ENCODE data around the gene FOXP4.
A peak's percentile ranks its signal among the peaks of the same experiment; 100 is the strongest.

The FOXP4 gene

GRCh38 chr6:41522780-41523548 is 23.2 kb upstream of the FOXP4 start:
- DNase-seq, result no peak

- DNase-seq, result no peak
These were observed 22.1 kb upstream of the FOXP4 start for GRCh38 chr6:41523915-41524633.

DNA sequence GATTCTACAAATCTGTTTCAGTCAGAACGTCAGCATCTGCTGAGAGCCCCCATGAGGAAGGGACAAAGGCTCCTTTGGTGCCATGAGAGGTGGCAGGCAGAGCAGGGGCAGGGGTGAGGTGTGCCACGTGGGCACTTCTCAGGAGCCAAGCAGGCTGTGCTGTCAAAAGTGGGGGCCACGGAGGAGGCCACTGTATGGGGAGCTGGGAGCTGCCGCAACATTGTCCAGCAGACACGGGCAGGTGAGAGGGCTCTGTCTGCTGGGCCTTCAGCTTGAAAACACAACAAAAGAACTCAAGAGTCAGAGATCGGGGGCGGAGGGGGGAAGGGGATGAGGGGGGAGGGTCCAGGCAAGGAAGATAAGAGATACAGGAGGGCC is 21.6 kb upstream of the FOXP4 start:
- no peak for DNase-seq

- DNase-seq, result no peak
These were observed 18.3 kb upstream of the FOXP4 start for GRCh38 chr6:41527721-41528408.

DNA sequence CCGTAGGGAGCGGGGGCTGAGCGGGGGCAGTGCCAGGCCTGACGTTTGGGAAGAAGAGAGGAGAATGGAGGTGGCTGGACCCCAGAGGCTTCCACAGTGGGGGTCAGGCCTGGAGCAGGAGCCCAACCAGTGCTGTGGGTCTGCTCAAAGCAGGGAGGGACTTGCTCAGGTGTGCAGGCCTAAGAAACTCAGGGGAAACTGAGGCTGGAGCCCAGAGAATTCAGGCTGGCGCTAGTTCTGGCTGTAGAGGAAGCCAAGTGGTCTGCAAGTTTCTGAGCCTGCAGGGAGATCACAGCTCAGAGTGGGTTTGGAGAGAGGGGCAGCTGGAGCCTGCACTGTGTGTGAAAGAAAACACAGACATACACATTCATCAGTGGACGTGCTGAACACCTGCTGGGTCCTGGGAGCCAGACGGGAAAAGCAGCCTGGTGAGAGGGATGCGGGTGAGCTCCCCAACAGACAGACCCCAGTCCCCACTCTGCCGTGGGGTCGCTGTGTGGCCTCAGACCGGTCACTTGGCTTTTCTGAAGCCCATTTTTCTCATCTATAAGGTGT is 17.7 kb upstream of the FOXP4 start:
- no peak for DNase-seq

DNA sequence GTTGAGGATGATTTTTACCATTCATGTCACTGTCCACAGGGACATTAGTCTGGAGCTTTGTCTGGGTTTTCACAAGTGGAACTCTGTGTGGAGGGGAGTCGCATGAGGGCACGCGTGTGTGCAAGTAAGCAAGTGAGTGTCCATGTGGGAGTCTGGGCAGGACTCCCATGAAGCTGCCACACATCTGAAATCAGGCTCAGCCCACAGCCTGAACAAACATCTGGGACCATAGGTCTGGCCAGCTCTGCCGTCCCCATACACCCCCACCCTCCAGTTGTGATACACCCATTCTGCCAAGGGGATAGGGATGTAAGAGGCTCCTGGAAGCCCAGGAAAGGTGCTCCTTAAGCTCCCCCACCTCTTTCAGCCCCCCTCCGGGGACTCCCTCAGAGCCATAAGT is 17.1 kb upstream of the FOXP4 start:
- no peak for DNase-seq

- DNase-seq, result no peak
These were observed 16.2 kb upstream of the FOXP4 start for GRCh38 chr6:41529970-41530369.

- no peak for DNase-seq
These were observed 15.7 kb upstream of the FOXP4 start for GRCh38 chr6:41530476-41530875.

- no peak for DNase-seq
These were observed 15.2 kb upstream of the FOXP4 start for GRCh38 chr6:41531016-41531415.

DNA sequence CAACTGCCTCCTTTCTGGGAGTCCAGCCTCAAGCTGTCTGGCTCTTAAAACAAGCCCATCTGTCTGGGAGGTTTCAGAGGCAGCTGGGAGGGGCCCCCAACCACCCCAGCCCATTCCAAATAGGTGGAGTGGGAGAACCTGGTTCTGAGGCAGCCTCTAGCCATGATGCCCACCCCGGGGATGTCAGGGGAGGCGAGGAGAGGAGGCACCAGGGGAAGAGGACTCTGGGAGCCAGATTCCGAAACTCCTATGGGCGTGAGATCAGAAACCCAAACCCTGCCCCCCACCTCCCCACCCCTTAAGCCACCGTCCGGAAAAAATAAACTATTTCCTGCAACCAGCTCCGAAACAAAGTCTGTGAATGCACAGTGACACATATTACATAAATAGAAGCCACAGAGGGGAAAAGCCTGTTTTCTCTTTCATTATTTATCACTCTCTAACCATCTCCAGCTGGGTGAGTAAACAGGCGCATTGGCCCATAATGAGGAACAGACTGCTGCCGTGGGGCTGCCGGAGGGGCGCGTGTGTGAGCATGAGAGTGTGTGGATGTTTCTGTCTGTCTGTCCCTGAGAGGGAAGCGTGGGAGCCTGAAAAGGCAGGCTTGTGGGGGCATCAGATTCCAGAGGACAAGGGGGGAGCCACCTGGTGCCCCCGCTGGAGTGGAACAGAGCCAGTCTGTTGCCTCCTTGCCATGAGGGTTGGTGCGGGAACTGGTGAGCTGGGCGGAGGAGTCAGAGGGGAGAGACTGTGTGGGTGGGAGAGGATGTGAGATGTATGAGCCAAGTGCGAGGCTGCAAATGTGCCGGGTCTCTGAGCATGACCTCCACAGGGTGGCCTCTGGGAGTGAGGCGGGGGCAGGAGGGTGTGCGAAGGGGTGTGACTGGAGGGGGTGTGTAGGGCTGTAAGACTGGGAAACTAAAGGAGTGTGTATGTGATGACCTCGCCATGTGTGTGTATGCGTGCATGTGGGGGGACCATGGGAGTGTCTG is 14.3 kb upstream of the FOXP4 start:
- DNase-seq, result peak; percentile 91

- no peak for DNase-seq
These were observed 10.4 kb upstream of the FOXP4 start for GRCh38 chr6:41535766-41536165.

- DNase-seq, result no peak
These were observed 9.1 kb upstream of the FOXP4 start for GRCh38 chr6:41536795-41537758.

- DNase-seq, result no peak
These were observed 7.5 kb upstream of the FOXP4 start for GRCh38 chr6:41538556-41539182.

GRCh38 chr6:41539204-41539603 is 7.0 kb upstream of the FOXP4 start:
- no peak for DNase-seq

GRCh38 chr6:41541364-41541763 is 4.8 kb upstream of the FOXP4 start:
- no peak for DNase-seq

DNA sequence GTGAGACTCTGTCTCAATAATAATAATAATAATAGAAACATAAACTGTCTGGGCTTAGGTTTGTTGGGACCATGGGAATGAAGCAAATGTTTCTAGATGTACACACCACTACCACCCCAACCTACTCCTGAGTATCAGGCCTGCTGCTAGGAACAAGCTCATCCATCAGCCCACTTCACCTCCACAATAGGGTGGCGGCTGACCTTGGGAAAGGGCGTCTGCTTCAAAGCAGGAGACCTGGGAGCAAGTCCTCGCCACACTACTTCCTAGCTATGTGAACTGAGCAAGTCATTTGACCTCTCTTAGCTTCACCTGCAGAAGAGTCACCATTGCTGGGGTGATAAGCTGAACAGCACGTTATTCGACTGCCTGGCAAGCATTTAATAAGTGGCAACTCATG is 3.1 kb upstream of the FOXP4 start:
- DNase-seq, result no peak

GRCh38 chr6:41545247-41545702 is 906 bp upstream of the FOXP4 start:
- no peak for DNase-seq

DNA sequence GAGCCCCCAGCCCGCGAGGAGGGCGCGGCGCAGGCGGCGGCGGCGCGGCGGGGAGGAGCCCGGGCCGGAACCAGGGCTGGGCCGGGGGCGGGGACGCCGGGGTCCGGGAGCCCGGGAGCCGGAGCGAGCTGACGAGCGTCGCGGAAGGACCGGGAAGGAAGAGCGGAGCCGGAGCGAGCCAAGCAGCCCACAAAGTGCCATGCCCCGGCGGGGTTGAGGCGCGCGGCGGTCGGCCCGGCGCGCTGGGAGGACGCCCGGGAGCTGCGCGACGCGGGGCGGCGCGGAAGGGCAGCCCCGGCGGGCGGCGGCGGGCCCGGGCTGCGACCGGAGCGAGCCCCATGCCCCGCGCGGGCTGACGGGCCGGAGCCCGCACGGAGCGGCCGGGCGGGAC is 289 bp downstream of the FOXP4 start:
- DNase-seq, result no peak

DNA sequence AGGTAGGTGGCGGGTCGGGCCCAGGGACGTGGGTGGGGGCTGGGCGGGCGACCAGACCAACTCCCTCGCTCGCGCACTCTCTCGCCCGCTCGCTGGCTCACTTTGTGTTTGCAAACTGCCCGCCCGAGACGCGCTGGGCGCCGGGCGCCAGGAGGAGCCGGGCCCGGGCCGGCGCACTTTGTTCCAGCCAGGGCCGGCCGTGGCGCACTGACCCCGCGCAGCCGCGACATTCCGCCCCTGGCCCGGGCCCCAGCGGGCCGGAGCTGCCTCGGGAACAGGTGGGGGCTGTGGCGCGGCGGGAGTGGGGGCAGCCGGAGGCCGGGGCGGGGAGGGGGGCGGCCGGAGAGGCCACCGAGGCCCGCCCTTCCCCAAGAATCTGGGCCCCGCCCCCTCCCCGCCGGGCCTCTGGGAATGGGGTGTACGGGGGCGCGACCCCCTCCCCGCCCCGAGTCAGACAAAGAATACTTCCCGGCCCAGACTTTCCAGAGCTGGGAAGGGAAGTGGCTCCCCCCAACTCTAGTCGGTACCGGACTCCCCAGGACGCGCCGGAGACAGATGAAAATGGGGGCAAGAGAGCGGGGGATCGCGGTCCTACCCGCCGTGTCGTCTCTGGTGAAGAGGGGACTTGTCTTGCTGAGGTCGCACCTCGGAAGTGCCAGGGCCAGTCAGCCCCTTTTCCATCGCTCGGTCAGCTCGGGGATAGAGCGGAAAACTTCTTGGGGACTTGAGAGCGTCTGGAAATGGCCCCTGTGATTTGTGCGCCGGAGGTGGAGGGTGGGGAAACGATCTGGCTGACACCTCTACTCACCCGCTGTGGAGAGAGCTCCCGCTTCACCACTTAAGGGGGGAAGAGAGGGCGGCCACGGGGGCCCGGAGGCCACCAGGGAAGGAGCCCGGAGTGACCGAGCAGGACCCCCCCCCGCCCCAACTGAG is 951 bp downstream of the FOXP4 start:
- DNase-seq, result peak; percentile 34

- no peak for DNase-seq
These were observed 1.6 kb downstream of the FOXP4 start for GRCh38 chr6:41547799-41548097.
